Hindlimb muscle (tissue), 1 donor: ENCODE data around the gene TGFBI. TPM values are rescaled to one million over a fixed set of nuclear protein-coding genes. Genes with fewer than 3 reads are reported as not detected.

Experiments
- DNase-seq: peaks from one replicate; pipeline ENCODE4 v3.0.0-alpha.2; 2013
- polyA plus RNA-seq: library from polyadenylated mRNA; unstranded; fragments of 120-200 nt; gene quantifications from one replicate; pipeline ENCODE4 v1.2.1, GENCODE V29; 2013; ENCODE audit not compliant: insufficient read length

Gene TGFBI
- polyA plus RNA-seq, 1 donor, result 148 TPM

- no peak for DNase-seq
Observed at GRCh38 chr5:136094913-136095641, 66.3 kb downstream of the TGFBI start.

- DNase-seq, result no peak
Observed at GRCh38 chr5:136098176-136098575, 69.4 kb downstream of the TGFBI start.

- no peak for DNase-seq
Observed at GRCh38 chr5:136099870-136100269, 71.1 kb downstream of the TGFBI start.

GRCh38 chr5:136101884-136102283 is 73.1 kb downstream of the TGFBI start:
- no peak for DNase-seq

GRCh38 chr5:136103118-136103517 is 74.3 kb downstream of the TGFBI start:
- DNase-seq, result no peak

- DNase-seq, result no peak
Observed at GRCh38 chr5:136104306-136104965, 75.6 kb downstream of the TGFBI start.

GRCh38 chr5:136106351-136107031 is 77.7 kb downstream of the TGFBI start:
- DNase-seq, result no peak

GRCh38 chr5:136108180-136108611 is 79.4 kb downstream of the TGFBI start:
- no peak for DNase-seq

GRCh38 chr5:136108766-136109165 is 80.0 kb downstream of the TGFBI start:
- no peak for DNase-seq

- DNase-seq, result no peak
Observed at GRCh38 chr5:136109453-136110135, 80.8 kb downstream of the TGFBI start.

Other genes starting within 250 kb of the TGFBI start
- gene SLC25A48, start 194.3 kb upstream of the TGFBI start, polyA plus RNA-seq, result 0.43 TPM
- gene IL9, start 133.1 kb upstream of the TGFBI start, polyA plus RNA-seq, result not detected
- gene LECT2, start 74.0 kb upstream of the TGFBI start, polyA plus RNA-seq, result not detected
- gene SMAD5, start 103.9 kb downstream of the TGFBI start, polyA plus RNA-seq, result 34.3 TPM
- gene SMIM32, start 164.2 kb downstream of the TGFBI start, polyA plus RNA-seq, result not detected